Endothelial cell of umbilical vein (primary cell): Measurements from ENCODE around the gene ARHGEF16. TPM values are rescaled to one million over a fixed set of nuclear protein-coding genes. Genes with fewer than 3 reads are reported as not detected.

Experiments
- BruUV-seq: library from RNA; stranded (reverse); fragments of 400-500 nt; replicated peaks from 2 replicates; lab custom pipeline; 2021; lab: Mats Ljungman, UMichigan
- CTCF ChIA-PET: fragments of 300-600, 350-600 bp; sonication (Branson Sonifier 250); formaldehyde crosslinking; loops from one replicate; lab custom pipeline; 2021; ENCODE audit warnings: antibody characterized with exemption, inconsistent platforms; lab: Charles Lee
- POLR2A ChIA-PET: fragments of 300-600, 350-600 bp; sonication (Branson Sonifier 250); formaldehyde crosslinking; loops from one replicate; lab custom pipeline; 2021; ENCODE audit warnings: antibody characterized with exemption, inconsistent platforms; lab: Charles Lee
- DNase-seq: peaks from one replicate; pipeline ENCODE4 v3.0.0-alpha.2; 2011; ENCODE audit warnings: low read depth, low spot score
- FAIRE-seq: peaks from 2 replicates; lab custom pipeline; 2011; peaks lifted over from hg19 to GRCh38; lab: Jason Lieb, UNC
- H2AFZ ChIP-seq: 2 replicates; pipeline ENCODE4 v1.6.0; 2012; ENCODE audit warnings: low read depth, low read length, control low read depth, inconsistent platforms
- H3K27ac ChIP-seq: 2 replicates; pipeline ENCODE4 v1.5.1; 2011; ENCODE audit warnings: low read depth, mild to moderate bottlenecking, control low read depth, low read length, moderate library complexity; ENCODE audit not compliant: insufficient read depth
- H3K27me3 ChIP-seq, 2 experiments: 2 replicates each; pipeline versions ENCODE4 v1.6.0 to v1.6.1; 2011; ENCODE audit warnings: low read length in 2 of 2, mixed read lengths in 1 of 2; ENCODE audit not compliant: control insufficient read depth in 2 of 2, insufficient read depth in 2 of 2
- H3K36me3 ChIP-seq, 2 experiments: 2 replicates in 1 of 2; 3 replicates in 1 of 2; pipeline ENCODE4 v1.5.1; 2011; ENCODE audit warnings: low read length in 2 of 2, mild to moderate bottlenecking in 1 of 2, moderate library complexity in 1 of 2; ENCODE audit not compliant: control insufficient read depth in 2 of 2, insufficient read depth in 2 of 2; ENCODE audit errors: extremely low read depth in 1 of 2
- H3K4me1 ChIP-seq: 3 replicates; pipeline ENCODE4 v1.5.1; 2011; ENCODE audit warnings: mild to moderate bottlenecking, low read length; ENCODE audit not compliant: control insufficient read depth, insufficient read depth; ENCODE audit errors: extremely low read depth
- H3K4me2 ChIP-seq: 2 replicates; pipeline ENCODE4 v1.6.1; 2011; ENCODE audit warnings: low read length, control low read depth, mixed read lengths; ENCODE audit not compliant: insufficient read depth
- H3K4me3 ChIP-seq, 3 experiments: fragments of 200-600 bp in 1 of 3; sonication (generic), shearing (Covaris generic) in 1 of 3; replicated peaks in 1 of 3; 2 replicates each; pipeline ENCODE4 v1.5.1; 2011 to 2016; ENCODE audit warnings: control low read depth in 3 of 3, low read length in 3 of 3, mild to moderate bottlenecking in 2 of 3, inconsistent platforms in 1 of 3, low read depth in 1 of 3, moderate library complexity in 1 of 3; ENCODE audit not compliant: insufficient read depth in 1 of 3
- H3K79me2 ChIP-seq: 2 replicates; pipeline ENCODE4 v1.6.0; 2012; ENCODE audit warnings: low read length, inconsistent platforms; ENCODE audit not compliant: control insufficient read depth, insufficient read depth
- H3K9ac ChIP-seq: replicated peaks from 2 replicates; pipeline ENCODE3; 2011; ENCODE audit warnings: low read length, control low read depth; ENCODE audit not compliant: insufficient read depth; ENCODE audit errors: extremely low read depth
- H3K9me1 ChIP-seq: replicated peaks from 3 replicates; pipeline ENCODE4 v1.6.0; 2011; ENCODE audit warnings: mild to moderate bottlenecking, low read length; ENCODE audit not compliant: control insufficient read depth, insufficient read depth; ENCODE audit errors: extremely low read depth
- H3K9me3 ChIP-seq: replicated peaks from 2 replicates; pipeline ENCODE4 v1.5.1; 2012; ENCODE audit warnings: low read length, inconsistent platforms; ENCODE audit not compliant: control insufficient read depth, insufficient read depth
- H4K20me1 ChIP-seq: replicated peaks from 2 replicates; pipeline ENCODE3; 2011; ENCODE audit warnings: mild to moderate bottlenecking, low read length; ENCODE audit not compliant: control insufficient read depth, insufficient read depth; ENCODE audit errors: extremely low read depth
- EZH2 ChIP-seq: IDR thresholded peaks from 2 replicates; pipeline ENCODE4 v1.6.1; 2012; ENCODE audit warnings: borderline replicate concordance, low read depth, mild to moderate bottlenecking, moderate library complexity, low read length, inconsistent platforms; ENCODE audit not compliant: severe bottlenecking
- FOS ChIP-seq: IDR thresholded peaks from 2 replicates; pipeline ENCODE4 v1.6.1; 2011; ENCODE audit warnings: mild to moderate bottlenecking, low read length, moderate library complexity, borderline replicate concordance; ENCODE audit not compliant: insufficient read depth
- GATA2 ChIP-seq: IDR thresholded peaks from 2 replicates; pipeline ENCODE4 v1.7.0; 2011; ENCODE audit warnings: low read depth, mild to moderate bottlenecking, moderate library complexity, mixed read lengths, low read length; ENCODE audit not compliant: insufficient read length, insufficient read depth
- JUN ChIP-seq: IDR thresholded peaks from 2 replicates; pipeline ENCODE4 v1.6.1; 2011; ENCODE audit warnings: borderline replicate concordance, low read depth; ENCODE audit not compliant: insufficient read length, insufficient read depth
- POLR2A ChIP-seq: IDR thresholded peaks from 2 replicates; pipeline ENCODE4 v1.6.1; 2012; ENCODE audit warnings: low read depth, mild to moderate bottlenecking, control low read depth, low read length
- POLR2AphosphoS5 ChIP-seq: IDR thresholded peaks from 2 replicates; pipeline ENCODE4 v1.6.1; 2012; ENCODE audit warnings: low read depth, mild to moderate bottlenecking, control low read depth, low read length, moderate library complexity; ENCODE audit not compliant: insufficient read depth
- dilution Hi-C: fragments of 300-500 bp; cut with MboI; formaldehyde crosslinking; loops from one replicate; pipeline ENCODE4 v1.15.0; 2019; ENCODE audit warnings: low sequenced_read_pairs; ENCODE audit not compliant: extremely low pct_ligation_motif_present
- intact Hi-C: fragments of 100-400 bp; cut with micrococcal nuclease; formaldehyde crosslinking; loops from one replicate; pipeline ENCODE4 v1.10.0; 2022
- polyA plus RNA-seq, 4 experiments: library from polyadenylated mRNA; depleted of rRNA in 3 of 4; stranded (reverse) in 3 of 4; unstranded in 1 of 4; fragments of >200 nt; gene quantifications; 2 replicates each; pipeline versions ENCODE4 v1.2.1 to v1.2.3, GENCODE V29; 2011 to 2012; ENCODE audit warnings: missing spikeins in 1 of 4
- total RNA-seq: library from RNA; stranded (reverse); gene quantifications from 2 replicates; pipeline ENCODE4 v1.2.3, GENCODE V29; 2021
- TF ChIP-seq, protein P1 (sequence below), 2 donors: IDR thresholded peaks; 1 replicate in 1 of 2; 2 replicates in 1 of 2; pipeline ENCODE4 v1.5.1; 2011; ENCODE audit warnings: low read length in 2 of 2, mild to moderate bottlenecking in 2 of 2, moderate library complexity in 2 of 2, control low read depth in 1 of 2, inconsistent platforms in 1 of 2, low read depth in 1 of 2; ENCODE audit not compliant: insufficient read depth in 1 of 2; ENCODE audit errors: extremely low read depth in 1 of 2
- TF ChIP-seq, protein P2 (sequence below): IDR thresholded peaks from 2 replicates; pipeline ENCODE4 v1.6.1; 2011; ENCODE audit not compliant: insufficient read depth, insufficient read length

Gene ARHGEF16
- total and polyA plus RNA-seq, 2 donors (not counting 3 experiments of a cell fraction or from before 2014, with no cell fraction given), result 0.52 to 1.3 TPM

DNA sequence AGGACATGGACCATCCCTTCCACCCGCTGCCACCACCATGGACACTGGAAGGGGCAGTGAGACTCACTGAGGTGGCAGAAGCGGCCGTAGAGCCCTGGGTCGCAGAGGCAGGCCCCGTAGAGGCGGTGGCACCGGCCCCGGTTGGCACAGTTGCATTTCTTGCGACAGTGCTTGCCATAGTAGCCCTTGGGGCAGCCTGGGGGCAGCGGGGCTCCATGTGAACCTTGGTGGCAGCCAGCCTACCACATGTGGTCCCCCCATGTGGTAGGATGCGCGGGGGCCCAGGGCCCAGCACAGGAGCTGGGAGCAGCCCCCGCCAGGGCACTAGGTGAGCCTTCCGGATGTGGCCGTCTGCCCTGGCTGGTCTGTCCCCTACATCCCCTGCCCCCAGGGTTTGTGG is 51.6 kb downstream of the ARHGEF16 start:
- ChIA-PET CTCF (interaction anchor here (1.0 kb wide), 1 partner anchor 15 kb away, joined by 3 read pairs; no protein-coding TSS in a partner anchor), POLR2A (no interaction called here)
- Histone ChIP-seq H3K27ac (no peak overlapping the region), H3K9ac (no peak overlapping the region), H3K27me3 (no peaks in the 10 kb centered on the region), H2AFZ (no peak overlapping the region), H3K9me1 (no peaks in the 10 kb centered on the region), H3K9me3 (no peaks in the 10 kb centered on the region), H3K4me3 (no peak overlapping the region), H3K4me1 (peaks cover 10% of the 10 kb centered on the region), H4K20me1 (no peaks in the 10 kb centered on the region), H3K79me2 (no peaks in the 10 kb centered on the region), H3K4me2 (no peak overlapping the region), H3K36me3 (no peaks in the 10 kb centered on the region)
- DNase-seq, result no peak
- BruUV-seq, result no TSS peak
- no peak for FAIRE-seq
- TF ChIP-seq GATA2 (no peak), FOS (no peak), JUN (no peak), EZH2 (no peak), POLR2AphosphoS5 (no peak), POLR2A (no peak)
- TF ChIP-seq, protein P1, sequence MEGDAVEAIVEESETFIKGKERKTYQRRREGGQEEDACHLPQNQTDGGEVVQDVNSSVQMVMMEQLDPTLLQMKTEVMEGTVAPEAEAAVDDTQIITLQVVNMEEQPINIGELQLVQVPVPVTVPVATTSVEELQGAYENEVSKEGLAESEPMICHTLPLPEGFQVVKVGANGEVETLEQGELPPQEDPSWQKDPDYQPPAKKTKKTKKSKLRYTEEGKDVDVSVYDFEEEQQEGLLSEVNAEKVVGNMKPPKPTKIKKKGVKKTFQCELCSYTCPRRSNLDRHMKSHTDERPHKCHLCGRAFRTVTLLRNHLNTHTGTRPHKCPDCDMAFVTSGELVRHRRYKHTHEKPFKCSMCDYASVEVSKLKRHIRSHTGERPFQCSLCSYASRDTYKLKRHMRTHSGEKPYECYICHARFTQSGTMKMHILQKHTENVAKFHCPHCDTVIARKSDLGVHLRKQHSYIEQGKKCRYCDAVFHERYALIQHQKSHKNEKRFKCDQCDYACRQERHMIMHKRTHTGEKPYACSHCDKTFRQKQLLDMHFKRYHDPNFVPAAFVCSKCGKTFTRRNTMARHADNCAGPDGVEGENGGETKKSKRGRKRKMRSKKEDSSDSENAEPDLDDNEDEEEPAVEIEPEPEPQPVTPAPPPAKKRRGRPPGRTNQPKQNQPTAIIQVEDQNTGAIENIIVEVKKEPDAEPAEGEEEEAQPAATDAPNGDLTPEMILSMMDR (IDR thresholded peaks at IDR 0.05; ENCODE audit: extremely low read depth in 1 of 2, insufficient read depth in 1 of 2, low read depth in 1 of 2, low read length in 2 of 2), result no peak
- TF ChIP-seq, protein P2, sequence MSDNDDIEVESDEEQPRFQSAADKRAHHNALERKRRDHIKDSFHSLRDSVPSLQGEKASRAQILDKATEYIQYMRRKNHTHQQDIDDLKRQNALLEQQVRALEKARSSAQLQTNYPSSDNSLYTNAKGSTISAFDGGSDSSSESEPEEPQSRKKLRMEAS, result no peak
- intact Hi-C loops, result no loop called here
- dilution Hi-C loops, result no loop called here
